ENCODE results near the gene HMGCR.

The HMGCR gene

DNA sequence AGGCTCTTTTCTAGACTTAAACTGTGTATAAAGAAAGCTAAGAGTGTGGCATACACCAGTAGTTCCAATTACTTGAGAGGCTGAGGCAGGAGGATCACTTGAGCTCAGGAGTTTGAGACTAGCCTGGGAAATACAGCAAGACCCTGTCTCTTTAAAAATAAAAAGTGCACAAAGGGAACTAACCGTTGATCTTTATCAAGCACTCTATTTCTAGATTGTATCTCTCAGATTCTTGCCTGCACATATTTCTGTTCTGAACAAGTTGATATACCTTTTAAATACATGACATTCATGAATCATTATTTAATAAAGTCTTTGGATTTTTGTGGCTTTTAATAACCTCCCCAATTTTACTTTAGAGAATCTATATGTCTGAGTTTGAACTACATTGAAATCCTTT is 47.2 kb downstream of the HMGCR start:
- no peak overlapping the region for H3K27ac ChIP-seq
- H3K4me3 ChIP-seq (ENCODE audit: low read depth in 1 of 2, low read length in 1 of 2), result no peak overlapping the region
- H3K36me3 ChIP-seq, result peaks cover 95% of the 10 kb centered on the region
- H3K9me3 ChIP-seq, result no peaks in the 10 kb centered on the region
- H3K27me3 ChIP-seq, result no peaks in the 10 kb centered on the region
- H3K4me1 ChIP-seq (ENCODE audit: control insufficient read depth in 1 of 2, insufficient read depth in 1 of 2, low read depth in 1 of 2, low read length in 1 of 2), result no peaks in the 10 kb centered on the region
- TF ChIP-seq, protein P1, sequence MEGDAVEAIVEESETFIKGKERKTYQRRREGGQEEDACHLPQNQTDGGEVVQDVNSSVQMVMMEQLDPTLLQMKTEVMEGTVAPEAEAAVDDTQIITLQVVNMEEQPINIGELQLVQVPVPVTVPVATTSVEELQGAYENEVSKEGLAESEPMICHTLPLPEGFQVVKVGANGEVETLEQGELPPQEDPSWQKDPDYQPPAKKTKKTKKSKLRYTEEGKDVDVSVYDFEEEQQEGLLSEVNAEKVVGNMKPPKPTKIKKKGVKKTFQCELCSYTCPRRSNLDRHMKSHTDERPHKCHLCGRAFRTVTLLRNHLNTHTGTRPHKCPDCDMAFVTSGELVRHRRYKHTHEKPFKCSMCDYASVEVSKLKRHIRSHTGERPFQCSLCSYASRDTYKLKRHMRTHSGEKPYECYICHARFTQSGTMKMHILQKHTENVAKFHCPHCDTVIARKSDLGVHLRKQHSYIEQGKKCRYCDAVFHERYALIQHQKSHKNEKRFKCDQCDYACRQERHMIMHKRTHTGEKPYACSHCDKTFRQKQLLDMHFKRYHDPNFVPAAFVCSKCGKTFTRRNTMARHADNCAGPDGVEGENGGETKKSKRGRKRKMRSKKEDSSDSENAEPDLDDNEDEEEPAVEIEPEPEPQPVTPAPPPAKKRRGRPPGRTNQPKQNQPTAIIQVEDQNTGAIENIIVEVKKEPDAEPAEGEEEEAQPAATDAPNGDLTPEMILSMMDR (IDR thresholded peaks at IDR 0.05), result no peak

DNA sequence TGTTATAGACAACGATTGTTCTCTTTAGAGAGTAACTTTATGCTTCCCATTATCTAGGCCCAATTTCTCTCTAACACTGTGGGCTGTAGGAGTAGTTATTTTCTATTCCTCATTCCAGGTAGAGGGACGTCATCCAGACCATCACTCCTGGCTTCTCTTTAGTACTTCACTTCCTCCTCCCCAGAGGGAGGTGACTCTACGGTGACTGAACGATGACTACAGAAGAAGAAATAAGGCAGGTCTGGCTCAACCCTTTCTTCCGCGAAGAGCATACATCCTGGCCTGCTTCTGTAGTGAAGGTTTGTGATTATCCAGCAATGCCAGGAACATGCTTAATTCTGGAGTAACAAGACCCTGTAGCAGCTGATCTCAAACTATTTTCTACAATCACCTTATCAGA is 50.8 kb downstream of the HMGCR start:
- no peaks in the 10 kb centered on the region for H3K9me3 ChIP-seq
- no peak overlapping the region for H3K27ac ChIP-seq
- H3K4me1 ChIP-seq (ENCODE audit: control insufficient read depth in 1 of 2, insufficient read depth in 1 of 2, low read depth in 1 of 2, low read length in 1 of 2), result no peaks in the 10 kb centered on the region
- H3K36me3 ChIP-seq, result peaks cover 92% of the 10 kb centered on the region
- no peak overlapping the region for H3K4me3 ChIP-seq (ENCODE audit: low read depth in 1 of 2, low read length in 1 of 2)
- no peaks in the 10 kb centered on the region for H3K27me3 ChIP-seq
- TF ChIP-seq, protein P1 (IDR thresholded peaks at IDR 0.05), result no peak

DNA sequence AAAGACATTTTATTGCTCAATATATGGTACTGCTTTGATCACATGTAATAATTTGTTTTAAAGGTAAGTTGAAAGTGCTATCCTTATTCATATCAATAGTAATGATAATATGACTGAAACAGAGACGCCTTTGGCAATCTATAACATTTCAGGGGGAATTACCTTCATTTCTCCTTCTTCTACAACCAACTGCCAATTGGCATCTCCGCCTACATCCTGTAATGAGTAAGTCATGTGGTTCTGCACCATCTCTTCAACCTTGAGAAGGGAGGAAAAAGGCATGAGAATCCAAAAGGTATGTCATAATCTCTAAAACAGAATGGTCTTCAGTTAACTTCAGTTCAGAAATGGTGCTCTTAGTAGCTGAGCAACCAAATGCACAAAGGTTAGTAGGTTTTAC is 52.4 kb downstream of the HMGCR start:
- H3K27ac ChIP-seq, result no peak overlapping the region
- TF ChIP-seq, protein P1 (IDR thresholded peaks at IDR 0.05), result no peak
- peaks cover 80% of the 10 kb centered on the region for H3K36me3 ChIP-seq

DNA sequence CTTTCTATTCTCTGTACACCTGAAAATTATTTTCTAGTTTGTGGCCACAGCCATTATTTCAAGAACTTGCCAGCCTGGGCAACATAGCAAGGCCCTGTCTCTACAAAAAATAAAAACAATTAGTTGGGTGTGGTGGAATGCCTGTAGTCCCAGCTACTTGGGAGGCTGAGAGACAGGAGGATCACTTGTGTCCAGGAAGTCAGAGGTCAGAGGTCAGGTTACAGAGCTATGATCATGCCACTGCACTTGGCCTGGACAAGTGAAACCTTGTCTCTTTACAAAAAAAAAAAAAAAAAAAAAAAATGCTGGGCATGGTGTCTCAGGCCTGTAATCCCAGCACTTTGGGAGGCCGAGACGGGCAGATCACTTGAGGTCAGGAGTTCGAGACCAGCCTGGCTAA is 58.3 kb downstream of the HMGCR start:
- H3K4me1 ChIP-seq (ENCODE audit: control insufficient read depth in 1 of 2, insufficient read depth in 1 of 2, low read depth in 1 of 2, low read length in 1 of 2), result no peaks in the 10 kb centered on the region
- H3K27me3 ChIP-seq, result no peaks in the 10 kb centered on the region
- TF ChIP-seq, protein P1 (IDR thresholded peaks at IDR 0.05), result no peak
- no peak overlapping the region for H3K27ac ChIP-seq
- peaks cover 78% of the 10 kb centered on the region for H3K36me3 ChIP-seq
- no peak overlapping the region for H3K4me3 ChIP-seq (ENCODE audit: low read depth in 1 of 2, low read length in 1 of 2)
- H3K9me3 ChIP-seq, result no peaks in the 10 kb centered on the region

More for the DNA sequence above, 52.4 kb downstream of the HMGCR start:
- H3K4me3 ChIP-seq (ENCODE audit: low read depth in 1 of 2, low read length in 1 of 2), result no peak overlapping the region
- no peaks in the 10 kb centered on the region for H3K27me3 ChIP-seq
- no peaks in the 10 kb centered on the region for H3K9me3 ChIP-seq
- H3K4me1 ChIP-seq (ENCODE audit: control insufficient read depth in 1 of 2, insufficient read depth in 1 of 2, low read depth in 1 of 2, low read length in 1 of 2), result no peaks in the 10 kb centered on the region

DNA sequence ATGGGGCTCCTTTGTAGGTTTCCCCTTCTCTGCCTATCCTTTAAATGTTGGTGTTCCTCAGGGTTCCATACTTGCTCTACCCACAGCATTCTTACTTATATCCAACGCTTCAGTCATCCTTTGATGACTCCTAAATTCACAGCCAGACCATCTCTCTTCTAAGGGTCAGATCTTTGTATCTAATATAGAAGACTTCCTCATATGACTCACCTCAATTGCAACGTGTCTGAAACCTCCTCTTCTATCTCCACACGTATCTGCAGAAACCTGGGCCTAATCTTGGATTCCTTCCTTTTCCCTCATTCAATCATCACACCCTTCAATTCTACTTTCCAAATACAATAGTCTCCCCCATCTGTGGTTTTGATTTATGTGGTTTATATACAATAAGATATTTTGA is 68.3 kb downstream of the HMGCR start:
- H3K4me3 ChIP-seq (ENCODE audit: low read depth in 1 of 2, low read length in 1 of 2), result no peak overlapping the region

More for the DNA sequence above, 68.3 kb downstream of the HMGCR start:
- Histone ChIP-seq H3K27ac (no peak overlapping the region), H3K4me1 (ENCODE audit: control insufficient read depth in 1 of 2, insufficient read depth in 1 of 2, low read depth in 1 of 2, low read length in 1 of 2) (no peaks in the 10 kb centered on the region), H3K27me3 (no peaks in the 10 kb centered on the region), H3K9me3 (no peaks in the 10 kb centered on the region), H3K36me3 (peaks cover 68% of the 10 kb centered on the region)
- TF ChIP-seq, protein P1 (IDR thresholded peaks at IDR 0.05), result no peak
